ENCODE data around the gene FAM32A. TPM values are rescaled to one million over a fixed set of nuclear protein-coding genes. Genes with fewer than 3 reads are reported as not detected.
A peak's percentile ranks its signal among the peaks of the same experiment; 100 is the strongest.

The FAM32A gene
- total RNA-seq, 1 donor from 2014 or later, result 145 TPM

DNA sequence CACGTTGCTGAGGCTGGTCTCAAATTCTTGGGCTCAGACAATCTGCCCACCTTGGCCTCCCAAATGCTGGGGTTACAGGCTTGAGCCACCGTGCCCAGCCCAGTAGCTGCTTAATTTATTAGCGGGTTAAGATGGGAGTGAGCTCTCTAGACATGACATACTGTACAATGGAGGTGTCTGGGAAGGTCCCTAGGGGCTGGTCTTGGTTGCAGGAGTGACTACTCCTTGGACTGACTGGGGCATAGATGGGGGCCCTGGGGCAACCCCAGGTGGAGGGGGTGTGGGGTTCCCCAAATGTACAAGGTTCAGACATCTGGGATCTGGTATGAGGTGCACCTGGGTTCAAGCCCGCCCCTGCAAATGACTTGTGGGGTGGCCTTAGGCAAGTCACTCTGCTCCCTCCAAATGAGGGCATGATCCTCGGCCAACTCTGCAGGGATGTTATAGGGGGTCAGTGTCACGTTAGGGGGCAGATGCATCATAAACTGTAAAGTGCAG lies 24.7 kb upstream of the FAM32A start:
- H3K36me3 ChIP-seq (ENCODE audit: control insufficient read depth, insufficient read depth, low read length), result no peaks in the 10 kb centered on the region
- no peak for DNase-seq (ENCODE audit: low read depth)
- no peak overlapping the region for H3K4me3 ChIP-seq (ENCODE audit: low read depth, low read length)
- TF ChIP-seq, protein P1, sequence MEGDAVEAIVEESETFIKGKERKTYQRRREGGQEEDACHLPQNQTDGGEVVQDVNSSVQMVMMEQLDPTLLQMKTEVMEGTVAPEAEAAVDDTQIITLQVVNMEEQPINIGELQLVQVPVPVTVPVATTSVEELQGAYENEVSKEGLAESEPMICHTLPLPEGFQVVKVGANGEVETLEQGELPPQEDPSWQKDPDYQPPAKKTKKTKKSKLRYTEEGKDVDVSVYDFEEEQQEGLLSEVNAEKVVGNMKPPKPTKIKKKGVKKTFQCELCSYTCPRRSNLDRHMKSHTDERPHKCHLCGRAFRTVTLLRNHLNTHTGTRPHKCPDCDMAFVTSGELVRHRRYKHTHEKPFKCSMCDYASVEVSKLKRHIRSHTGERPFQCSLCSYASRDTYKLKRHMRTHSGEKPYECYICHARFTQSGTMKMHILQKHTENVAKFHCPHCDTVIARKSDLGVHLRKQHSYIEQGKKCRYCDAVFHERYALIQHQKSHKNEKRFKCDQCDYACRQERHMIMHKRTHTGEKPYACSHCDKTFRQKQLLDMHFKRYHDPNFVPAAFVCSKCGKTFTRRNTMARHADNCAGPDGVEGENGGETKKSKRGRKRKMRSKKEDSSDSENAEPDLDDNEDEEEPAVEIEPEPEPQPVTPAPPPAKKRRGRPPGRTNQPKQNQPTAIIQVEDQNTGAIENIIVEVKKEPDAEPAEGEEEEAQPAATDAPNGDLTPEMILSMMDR (IDR thresholded peaks at IDR 0.05; ENCODE audit: insufficient read depth, low read length, poor library complexity, severe bottlenecking), result no peak
- no peaks in the 10 kb centered on the region for H3K27me3 ChIP-seq (ENCODE audit: control insufficient read depth, insufficient read depth, low read length)

DNA sequence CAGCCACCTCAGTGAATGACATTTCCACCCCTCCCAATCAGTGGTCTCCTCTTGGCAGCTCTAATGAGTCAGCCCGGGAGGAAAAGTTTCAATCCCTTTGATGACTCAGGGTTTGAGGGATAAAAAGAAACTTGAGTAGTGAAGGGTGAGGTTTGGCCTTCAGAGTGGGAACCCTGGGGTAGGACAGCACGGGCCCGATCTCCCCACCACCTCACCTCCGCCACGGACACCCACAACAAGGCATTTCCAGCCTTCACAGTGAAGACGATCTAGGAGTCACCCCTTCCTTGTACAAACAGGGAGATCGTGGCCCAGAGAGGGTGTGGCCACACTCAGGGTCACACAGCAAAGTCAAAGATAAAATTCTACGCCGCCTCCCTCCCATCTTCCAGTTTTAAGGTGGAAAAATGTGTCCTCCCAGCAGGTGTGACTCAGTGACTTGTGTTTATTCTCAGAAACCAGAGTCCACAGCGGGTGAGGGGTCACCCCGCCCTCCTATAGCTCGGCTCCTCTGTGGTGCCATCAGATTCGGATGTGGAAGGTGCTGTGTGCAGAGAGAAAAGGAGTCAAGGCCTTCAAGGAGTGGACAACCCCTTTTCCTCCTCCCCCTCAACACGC lies 24.2 kb upstream of the FAM32A start:
- DNase-seq (ENCODE audit: low read depth), result peak; percentile 37
- no peaks in the 10 kb centered on the region for H3K36me3 ChIP-seq (ENCODE audit: control insufficient read depth, insufficient read depth, low read length)
- TF ChIP-seq, protein P1 (IDR thresholded peaks at IDR 0.05; ENCODE audit: insufficient read depth, low read length, poor library complexity, severe bottlenecking), result no peak
- no peaks in the 10 kb centered on the region for H3K27me3 ChIP-seq (ENCODE audit: control insufficient read depth, insufficient read depth, low read length)
- H3K4me3 ChIP-seq (ENCODE audit: low read depth, low read length), result no peak overlapping the region

DNA sequence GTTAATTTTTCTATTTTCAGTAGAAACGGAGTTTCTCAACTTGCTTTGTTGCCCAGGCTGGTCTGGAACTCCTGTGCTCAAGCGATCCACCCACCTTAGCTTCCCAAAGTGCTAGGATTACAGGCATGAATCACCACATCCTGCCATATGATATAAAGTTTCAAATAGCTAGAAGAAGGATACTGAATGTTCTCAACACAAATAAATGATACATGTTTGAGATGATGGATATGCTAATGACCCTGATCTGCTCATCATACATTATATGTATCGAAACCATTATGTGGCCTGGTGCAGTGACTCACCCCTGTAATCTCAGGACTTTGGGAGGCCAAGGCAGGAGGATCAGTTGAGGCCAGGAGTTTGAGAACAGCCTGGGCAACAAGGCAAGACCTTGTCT lies 23.4 kb upstream of the FAM32A start:
- TF ChIP-seq, protein P1 (IDR thresholded peaks at IDR 0.05; ENCODE audit: insufficient read depth, low read length, poor library complexity, severe bottlenecking), result no peak
- no peaks in the 10 kb centered on the region for H3K27me3 ChIP-seq (ENCODE audit: control insufficient read depth, insufficient read depth, low read length)

DNA sequence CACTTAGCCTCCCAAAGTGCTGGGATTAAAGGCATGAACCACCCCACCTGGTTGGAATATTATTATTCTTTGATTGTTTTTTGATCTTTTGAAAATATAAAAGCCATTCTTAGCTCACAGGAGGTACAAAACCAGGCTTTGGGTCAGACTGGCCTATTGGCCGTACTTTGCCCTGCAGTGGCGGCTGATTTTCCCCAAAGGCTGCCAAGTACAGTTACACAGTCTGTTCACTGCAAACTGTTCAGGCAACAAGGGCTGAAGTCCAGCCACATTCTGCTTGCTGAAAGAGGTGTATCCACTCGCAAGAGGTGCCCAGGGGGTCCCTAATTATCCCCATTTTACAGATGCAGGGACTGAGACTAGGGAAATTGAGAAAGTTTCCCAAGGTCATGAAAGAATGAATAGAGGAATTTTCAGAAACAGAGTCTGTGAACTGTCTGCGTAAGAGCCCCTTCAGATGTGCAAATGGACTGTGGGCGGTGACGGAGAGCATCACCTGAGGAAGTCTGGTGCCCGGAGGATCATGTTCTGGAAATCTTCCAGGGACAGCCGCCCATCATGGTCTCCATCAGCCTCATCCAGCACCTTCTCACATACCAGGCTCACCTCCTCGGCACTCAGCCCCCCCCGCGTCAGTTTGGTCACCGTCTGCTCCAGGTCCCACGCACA lies 20.9 kb upstream of the FAM32A start:
- TF ChIP-seq, protein P1 (IDR thresholded peaks at IDR 0.05; ENCODE audit: insufficient read depth, low read length, poor library complexity, severe bottlenecking), result no peak
- Histone ChIP-seq H3K4me3 (ENCODE audit: low read depth, low read length) (no peak overlapping the region), H3K27me3 (ENCODE audit: control insufficient read depth, insufficient read depth, low read length) (no peaks in the 10 kb centered on the region), H3K36me3 (ENCODE audit: control insufficient read depth, insufficient read depth, low read length) (no peaks in the 10 kb centered on the region)
- DNase-seq (ENCODE audit: low read depth), result no peak

More for the DNA sequence above, 23.4 kb upstream of the FAM32A start:
- peak; percentile 19 for DNase-seq (ENCODE audit: low read depth)
- no peak overlapping the region for H3K4me3 ChIP-seq (ENCODE audit: low read depth, low read length)
- no peaks in the 10 kb centered on the region for H3K36me3 ChIP-seq (ENCODE audit: control insufficient read depth, insufficient read depth, low read length)

DNA sequence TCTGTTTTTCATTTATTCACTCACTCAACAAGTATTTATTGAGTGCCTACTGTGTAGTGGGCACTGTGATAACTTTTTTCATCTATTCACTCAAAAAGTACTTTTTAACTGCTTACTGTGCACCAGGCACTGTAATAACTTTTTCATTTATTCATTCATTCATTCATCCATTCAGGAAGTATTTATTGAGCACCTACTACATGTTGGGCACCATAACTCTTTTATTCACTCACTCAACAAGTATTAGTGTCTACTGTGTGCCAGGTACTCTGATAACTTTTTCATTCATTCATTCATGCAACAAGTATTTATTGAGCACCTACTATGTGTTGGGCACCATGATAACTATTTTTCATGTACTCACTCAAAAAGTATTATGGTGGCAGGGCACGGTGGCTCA lies 18.8 kb upstream of the FAM32A start:
- Histone ChIP-seq H3K27me3 (ENCODE audit: control insufficient read depth, insufficient read depth, low read length) (no peaks in the 10 kb centered on the region), H3K36me3 (ENCODE audit: control insufficient read depth, insufficient read depth, low read length) (no peaks in the 10 kb centered on the region), H3K4me3 (ENCODE audit: low read depth, low read length) (no peak overlapping the region)
- TF ChIP-seq, protein P1 (IDR thresholded peaks at IDR 0.05; ENCODE audit: insufficient read depth, low read length, poor library complexity, severe bottlenecking), result no peak
- no peak for DNase-seq (ENCODE audit: low read depth)

Measured in kidney epithelial cell (primary cell).